ENCODE results near the gene ZNF791.
A peak's percentile ranks its signal among the peaks of the same experiment; 100 is the strongest.
"Not testable (repeated sequence)": the region's sequence is repeated elsewhere in the genome, so short reads cannot be mapped to it uniquely, and the experiment has no call there.

ZNF791 gene

DNA sequence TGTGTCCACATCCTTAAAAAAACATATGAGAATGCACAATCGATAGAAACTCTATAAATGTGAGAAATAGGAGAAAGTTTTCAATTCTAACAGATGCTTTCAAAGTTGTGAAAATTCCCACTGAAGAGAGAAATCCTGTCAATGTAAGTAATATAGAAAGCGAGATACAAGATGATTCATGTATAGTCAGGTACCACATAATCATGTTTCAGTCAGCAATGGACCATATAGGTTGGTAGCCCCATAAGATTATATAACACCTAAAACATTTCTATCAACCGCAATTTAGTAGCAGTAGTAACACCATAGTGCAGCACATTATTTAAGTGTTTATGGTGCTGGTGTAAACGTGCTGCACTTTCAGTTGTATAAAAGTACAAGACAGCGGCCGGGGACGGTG lies 18.5 kb downstream of the ZNF791 start:
- DNase-seq (ENCODE audit: low read depth), result no peak

DNA sequence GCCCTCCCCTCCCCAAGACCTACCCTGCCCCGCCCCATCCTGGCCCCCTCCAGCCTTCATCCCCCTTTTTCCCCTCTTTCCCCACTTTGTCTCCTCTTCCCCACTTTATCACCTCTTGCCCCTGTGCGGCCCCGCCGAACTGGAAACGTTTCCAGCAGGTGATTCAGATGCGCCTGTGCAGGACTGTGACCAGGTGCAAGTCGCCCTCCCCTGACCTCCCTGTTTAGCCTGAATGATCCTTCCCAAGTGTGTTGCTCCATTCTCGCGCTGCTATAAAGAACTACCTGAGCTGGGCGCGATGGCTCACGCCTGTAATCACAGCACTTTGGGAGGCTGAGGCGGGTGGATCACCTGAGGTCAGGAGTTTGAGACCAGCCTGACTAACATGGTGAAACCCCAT lies 25.9 kb downstream of the ZNF791 start:
- no peak for DNase-seq (ENCODE audit: low read depth)

DNA sequence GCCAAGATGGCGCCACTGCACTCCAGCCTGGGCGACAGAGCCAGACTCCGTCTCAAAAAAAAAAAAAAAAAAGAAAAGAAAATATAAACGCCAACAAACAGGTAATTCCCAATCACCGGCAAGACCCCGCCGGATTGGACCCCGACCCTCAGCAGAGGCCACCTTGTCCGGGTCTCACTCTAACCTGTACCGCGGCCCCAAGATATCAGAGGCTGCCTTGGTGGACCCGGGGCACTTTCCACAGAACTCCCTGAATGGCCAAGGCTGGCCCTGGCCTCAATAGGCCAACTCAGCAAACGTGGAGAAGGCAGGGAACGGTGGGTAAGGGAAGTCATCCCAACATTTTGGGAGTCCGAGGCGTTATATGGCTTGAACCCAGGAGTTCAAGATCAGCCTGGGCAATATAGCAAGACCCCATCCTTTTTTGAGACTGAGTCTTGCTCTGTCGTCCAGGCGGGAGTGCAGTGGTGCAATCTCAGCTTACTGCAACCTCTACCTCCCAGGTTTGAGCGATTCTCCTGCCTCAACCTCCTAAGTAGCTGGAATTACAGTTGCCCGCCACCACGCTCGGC lies 28.0 kb downstream of the ZNF791 start:
- no peak for DNase-seq (ENCODE audit: low read depth)

DNA sequence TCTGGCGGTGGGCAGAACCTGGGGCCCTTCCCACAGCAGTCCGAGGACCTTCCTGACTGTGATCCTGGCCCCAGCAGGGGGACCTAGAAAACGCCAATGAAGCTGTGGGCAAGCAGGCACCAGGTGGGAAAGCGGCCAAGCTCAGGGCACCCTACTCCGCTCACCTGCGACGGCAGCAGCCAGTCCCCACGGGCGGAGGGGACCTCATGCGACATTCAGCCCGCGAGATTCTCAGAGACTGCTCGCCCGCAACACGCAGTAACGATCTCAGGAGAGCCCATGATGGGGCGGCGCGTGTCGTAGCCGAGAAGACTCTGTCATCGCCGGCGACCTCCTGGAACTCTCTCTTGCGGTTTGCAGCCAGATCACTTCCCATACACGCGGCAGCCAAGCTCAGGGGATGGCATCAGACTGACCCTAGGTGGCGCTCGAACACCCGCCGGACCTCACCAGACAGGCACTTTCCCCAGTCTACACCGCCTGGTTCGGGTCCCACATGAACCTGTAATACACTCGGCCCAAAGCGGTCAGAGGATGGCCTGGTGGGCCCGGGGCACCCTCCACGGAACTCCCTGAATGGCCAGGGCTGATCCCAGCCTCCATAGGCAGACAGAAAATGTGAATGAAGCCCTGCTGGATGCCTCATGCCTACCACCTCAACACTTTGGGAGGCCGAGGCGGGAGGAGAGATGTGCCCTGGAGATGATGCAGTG lies 29.3 kb downstream of the ZNF791 start:
- peak; percentile 82 for DNase-seq (ENCODE audit: low read depth)

DNA sequence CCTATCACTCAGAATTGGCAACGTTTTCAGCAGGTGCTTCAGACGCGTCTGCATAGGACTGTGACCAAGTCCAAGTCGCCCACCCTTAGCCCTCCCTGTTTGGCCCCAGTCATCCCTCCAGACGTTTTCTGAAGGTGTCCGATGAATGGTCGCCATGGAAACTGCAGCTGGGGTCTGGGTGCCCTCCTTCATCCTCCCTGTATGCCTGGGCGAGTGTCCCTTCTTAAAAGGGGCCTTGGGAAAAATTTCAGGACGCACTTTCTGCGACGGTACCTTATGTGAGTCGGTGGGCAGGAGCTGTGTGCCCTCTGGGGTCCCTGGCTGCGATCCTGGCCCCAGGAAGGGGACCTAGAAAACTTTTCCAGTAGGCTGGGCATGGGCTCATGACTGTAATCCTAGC lies 30.7 kb downstream of the ZNF791 start:
- no peak for DNase-seq (ENCODE audit: low read depth)

DNA sequence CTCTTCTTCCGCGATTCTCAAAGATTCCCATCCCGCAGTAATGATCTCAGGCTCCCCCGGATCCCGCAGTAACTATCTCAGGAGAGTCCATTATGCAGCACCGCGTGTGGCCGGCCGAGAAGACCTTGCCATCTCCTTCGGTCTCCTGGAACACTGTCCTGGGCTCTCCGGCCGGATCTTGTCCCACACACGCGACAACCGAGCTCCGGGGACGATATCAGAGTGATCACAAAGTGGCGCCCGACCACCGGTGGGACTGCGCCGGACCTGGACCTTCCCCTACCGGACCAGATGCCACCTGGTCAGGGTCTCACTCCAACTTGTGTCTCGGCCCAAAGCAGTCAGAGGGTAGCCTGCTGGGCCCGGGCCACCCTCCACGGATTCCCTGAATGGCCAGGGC lies 31.8 kb downstream of the ZNF791 start:
- no peak for DNase-seq (ENCODE audit: low read depth)

DNA sequence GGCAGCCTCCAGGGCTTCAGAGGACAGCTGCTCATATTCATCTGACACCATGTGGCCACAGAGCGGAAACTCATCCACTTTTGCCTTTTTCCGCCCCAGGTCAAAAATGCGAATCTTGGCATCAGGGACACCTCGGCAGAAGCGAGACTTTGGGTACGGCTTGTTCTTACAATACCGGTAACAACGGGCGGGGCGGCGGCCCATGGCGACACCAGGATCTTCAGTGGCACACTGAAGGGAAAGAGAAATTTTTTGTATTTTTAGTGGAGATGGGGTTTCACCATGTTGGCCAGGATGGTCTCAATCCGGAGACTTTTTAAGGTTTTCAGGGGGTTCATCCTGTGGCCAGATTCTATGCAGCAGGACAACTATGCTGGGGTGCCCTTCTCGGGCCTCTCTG lies 33.0 kb downstream of the ZNF791 start:
- DNase-seq (ENCODE audit: low read depth), result not testable (repeated sequence)

DNA sequence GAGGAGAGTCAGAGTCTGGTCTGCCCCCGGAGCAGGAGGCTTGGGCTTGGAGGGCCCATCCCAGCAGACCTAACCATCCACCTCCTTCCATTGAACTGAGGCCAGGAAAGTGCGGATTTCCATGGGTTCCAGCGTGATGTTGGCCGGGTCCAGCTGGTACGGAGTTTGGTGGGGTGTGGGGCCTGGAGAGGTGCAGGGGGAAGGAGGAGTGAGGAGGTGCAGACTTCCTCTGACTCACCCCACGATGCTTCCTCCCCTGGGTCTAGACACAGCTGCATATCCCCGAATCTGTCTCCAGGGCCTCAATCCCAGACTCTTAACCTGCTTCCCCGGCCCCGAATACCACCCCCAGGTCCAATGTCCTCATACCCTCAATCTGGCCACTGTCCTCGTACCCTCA lies 35.8 kb downstream of the ZNF791 start:
- no peak for DNase-seq (ENCODE audit: low read depth)

DNA sequence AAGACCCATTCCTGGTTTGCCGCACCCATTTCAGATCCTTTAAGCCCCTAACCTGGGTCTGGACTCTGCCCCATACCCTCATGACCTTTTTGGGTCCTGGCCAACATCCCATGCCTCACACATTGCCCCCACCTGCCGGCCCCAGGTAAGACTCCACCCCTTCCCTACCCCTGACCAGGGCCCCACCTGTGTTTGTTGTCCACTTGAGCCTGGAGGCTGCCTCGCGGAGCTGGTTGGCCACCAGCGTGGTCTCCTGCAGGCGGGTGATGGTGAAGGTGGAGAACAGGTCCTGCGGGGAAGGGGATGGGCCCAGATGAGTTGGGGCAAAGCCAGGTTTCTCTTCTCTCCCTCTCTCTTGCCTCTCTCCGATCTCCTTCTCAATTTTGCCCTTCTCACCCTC lies 36.3 kb downstream of the ZNF791 start:
- DNase-seq (ENCODE audit: low read depth), result no peak

DNA sequence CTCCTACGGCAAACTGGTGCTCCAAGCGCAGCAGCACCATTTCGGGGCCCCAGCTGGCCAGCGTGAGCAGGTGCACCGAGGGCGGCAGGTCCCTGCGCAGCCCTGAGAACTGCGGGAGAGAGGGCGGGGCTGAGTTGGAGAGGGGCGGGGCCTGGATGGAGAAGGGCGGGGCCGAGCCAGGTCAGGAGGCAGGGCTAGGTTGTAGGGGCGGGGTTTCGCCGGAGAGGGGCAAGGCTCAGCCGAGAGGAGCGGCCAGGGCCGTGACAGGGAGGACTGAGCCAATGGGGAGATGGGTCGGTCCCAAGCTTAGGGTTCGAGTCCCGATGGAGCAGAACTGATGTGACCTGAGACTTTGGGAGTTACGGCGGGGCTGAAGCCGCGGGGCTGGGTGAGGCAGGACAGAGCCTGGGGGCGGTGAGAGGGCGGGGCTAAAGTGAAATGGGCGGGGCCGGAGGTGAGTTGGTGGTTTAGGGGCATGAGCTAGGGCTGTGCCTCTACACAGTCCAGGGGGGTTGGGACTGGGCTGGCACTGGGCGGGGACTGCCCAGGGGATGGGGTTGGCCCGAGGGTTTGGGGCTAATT lies 36.9 kb downstream of the ZNF791 start:
- no peak for DNase-seq (ENCODE audit: low read depth)

DNA sequence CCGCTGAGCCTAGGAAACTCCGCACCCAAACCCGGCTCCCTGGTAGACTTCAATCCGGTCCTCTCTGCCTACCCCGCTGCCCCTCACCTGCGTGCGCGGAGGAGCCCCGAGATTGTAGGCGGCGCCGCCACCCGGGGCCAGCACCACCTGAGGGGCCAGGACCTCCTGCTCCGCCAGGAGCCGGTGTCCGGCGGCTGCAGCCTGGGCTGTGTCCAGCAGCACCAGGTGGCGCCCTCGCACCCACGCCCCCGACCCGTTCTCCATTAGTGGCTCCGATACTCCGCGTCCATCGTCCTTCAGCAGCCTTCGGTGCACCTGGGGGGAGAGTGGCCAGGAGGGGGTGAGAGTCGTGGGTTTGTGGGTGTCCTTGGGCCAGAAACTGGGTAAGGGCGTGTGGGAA lies 37.4 kb downstream of the ZNF791 start:
- DNase-seq (ENCODE audit: low read depth), result no peak

DNA sequence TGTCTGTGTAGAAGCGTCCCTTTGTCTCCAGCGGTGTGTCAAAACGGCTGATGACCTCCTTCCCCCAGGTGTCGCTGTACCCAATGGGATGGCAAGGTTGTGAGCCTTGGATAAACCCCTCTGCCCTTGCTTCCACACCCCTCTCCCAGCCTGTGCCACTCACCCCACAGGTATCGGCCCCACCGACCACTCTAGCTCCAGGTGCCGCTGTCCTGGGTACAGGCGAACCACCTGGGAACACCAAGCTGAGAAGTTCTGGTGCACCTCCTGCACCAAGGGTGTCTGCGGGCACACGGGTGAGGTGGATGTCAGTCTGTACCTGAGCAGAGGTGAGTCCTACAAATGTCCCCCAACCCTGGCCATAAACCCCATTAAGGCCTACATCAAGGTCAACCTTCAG lies 39.2 kb downstream of the ZNF791 start:
- DNase-seq (ENCODE audit: low read depth), result no peak

DNA sequence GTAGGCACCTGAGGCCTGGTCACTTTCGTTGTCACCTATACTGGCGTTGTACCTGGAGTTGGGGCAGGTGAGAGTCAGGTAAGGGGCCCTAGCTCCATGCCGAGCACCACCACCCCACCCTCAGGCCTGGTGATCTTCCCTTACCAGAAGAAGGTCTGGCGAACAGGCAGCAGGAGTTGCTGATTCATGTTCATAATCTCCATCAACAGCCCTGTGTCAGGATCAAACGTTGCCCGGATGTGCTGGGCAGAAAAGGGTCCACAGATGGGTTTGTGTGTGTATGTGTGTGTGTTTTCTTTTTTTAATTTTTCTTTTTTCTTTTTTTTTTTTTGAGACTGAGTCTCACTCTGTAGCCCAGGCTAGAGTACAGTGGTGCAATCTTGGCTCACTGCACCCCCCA lies 41.5 kb downstream of the ZNF791 start:
- DNase-seq (ENCODE audit: low read depth), result no peak

DNA sequence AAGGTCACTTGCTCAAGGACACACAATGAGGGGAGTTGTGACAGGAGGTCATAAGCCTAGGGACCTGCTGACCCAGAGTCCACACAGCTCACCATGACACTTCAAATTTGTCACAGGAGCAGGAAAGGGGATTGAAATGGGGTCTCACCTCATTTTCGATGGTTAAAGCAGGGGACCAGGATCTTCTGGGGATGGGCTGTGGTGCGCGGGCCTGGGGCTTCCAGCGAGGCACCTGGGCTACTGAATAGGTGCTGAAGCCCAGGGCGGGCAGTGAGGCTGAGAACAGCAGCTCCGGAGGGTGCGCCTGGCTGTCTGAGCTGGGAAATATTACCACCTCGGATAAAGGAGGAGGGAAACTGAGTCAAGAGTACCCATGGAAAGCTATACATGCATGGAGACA lies 44.8 kb downstream of the ZNF791 start:
- DNase-seq (ENCODE audit: low read depth), result no peak

DNA sequence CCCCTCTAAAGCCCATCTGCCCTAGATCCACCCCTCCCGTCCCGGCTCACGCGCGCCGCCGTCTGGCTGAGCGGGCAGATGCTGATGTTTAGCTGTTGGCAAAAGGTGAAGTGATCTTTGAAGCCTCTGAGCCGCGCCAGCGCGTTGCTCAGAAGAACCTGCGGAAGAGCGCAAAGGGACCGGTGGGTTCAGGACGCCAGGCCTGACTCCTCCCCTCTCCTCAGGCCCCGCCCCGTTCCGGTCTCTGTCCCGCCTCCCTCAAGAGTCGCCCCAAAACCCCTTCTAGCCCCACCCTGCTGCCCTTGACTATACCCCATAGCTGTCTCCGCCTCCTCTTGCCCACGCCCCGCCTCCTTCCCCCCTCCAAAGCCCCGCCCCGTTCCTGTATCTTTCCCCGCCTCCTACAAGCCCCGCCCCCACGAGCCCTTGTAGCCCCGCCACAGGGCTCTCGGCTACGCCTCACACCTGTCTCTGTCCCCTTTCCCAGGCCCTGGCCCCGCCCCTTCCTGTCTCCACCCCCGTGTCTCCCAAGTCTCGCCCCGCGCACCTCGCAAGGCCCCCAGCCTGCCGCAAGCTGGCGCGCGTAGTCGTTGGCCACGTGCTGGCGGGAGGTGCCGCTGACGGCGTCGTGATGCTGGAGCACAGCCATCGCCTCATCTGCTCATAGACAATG lies 46.3 kb downstream of the ZNF791 start:
- DNase-seq (ENCODE audit: low read depth), result no peak

DNA sequence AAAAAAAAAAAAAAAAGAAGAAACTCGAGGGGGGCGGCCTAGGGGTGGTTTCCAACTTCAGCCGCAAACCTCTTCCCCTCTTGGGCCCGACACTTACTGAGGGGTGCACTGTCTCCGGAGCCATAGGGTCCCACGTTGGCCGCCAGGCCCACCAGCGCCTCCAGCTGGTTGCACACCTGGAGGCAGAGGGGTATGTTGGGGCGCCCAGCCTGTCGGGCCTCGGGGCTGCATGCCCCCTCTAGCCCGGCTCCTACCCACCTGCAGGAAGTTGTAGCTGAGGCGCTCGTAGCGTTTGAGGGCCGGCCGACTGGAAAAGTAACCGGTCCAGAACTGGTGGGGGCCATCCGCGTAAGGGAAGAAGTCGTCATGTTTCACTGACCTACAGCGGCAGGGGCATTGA lies 47.2 kb downstream of the ZNF791 start:
- no peak for DNase-seq (ENCODE audit: low read depth)

DNA sequence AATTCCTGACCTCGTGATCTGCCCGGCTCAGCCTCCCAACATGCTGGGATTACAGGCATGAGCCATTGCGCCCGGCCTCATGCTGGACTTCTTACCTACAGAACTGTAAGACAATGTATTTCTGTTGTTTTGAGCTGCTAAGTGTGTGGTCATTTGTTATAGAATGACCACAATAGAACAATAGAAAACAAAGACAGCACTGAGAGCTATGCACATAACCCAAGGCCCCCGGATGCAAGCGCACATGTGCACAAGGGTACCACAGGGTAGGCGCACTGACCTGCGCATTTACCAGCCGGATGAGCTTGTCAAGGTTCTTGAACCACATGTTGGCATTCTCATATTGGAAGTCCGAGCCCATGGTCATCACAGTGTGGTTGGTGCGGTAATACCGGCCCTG lies 50.3 kb downstream of the ZNF791 start:
- no peak for DNase-seq (ENCODE audit: low read depth)

DNA sequence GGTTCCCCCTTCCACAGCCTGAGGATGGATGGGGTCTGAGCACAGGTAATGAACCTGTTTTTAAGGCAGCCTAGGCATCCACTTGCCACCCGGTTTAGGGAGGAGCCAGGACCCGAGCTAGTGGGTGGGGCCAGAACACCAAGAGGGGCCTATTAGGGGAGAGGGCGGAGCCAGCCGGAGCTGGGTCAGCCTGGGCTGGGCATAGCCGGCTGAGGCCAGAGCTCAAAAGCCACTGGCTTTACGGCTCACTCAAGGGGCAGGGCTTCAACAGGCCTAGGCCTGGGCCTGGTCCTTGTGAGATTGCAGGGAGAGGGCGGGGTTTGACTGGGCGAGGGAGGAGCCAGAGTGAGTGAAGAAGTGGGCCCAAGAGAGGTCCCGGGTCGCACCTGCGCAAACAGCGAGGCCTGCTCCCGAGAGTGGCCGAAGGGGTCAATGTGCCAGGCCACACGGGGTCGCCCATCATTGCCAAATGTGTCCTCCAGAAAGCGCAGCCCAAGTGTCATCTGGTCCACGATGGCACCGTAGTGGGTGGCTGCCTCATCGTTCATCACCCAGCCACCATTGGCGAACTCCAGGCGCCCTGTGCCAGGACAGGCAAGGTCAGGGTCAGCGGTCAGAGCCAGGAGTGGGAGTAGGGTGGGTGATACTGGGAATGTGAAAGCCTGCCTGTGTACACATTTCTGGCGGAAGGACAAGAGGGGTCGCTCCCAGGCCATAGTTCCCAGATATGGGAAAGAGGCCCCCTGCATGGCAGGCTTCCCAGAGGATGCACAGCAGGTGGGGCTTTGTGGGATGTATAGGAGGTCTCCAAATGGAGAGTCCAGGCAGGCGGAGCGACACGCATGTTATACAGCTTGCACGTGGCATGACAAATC lies 53.9 kb downstream of the ZNF791 start:
- no peak for DNase-seq (ENCODE audit: low read depth)

DNA sequence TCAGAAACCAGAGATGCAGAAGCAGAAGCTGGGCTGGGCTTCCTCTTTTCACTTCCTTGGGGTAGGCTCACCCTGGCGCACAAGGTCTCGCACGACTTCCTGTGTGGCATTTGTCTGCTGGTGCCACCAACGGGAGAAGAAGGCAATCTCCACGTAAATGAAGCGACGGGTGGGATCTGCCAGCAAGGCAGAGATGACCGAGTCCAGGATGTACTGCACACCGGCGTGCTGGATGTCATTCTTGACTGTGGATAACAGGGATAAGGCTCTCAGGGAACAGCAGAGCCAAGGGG lies 54.5 kb downstream of the ZNF791 start:
- DNase-seq (ENCODE audit: low read depth), result no peak

DNA sequence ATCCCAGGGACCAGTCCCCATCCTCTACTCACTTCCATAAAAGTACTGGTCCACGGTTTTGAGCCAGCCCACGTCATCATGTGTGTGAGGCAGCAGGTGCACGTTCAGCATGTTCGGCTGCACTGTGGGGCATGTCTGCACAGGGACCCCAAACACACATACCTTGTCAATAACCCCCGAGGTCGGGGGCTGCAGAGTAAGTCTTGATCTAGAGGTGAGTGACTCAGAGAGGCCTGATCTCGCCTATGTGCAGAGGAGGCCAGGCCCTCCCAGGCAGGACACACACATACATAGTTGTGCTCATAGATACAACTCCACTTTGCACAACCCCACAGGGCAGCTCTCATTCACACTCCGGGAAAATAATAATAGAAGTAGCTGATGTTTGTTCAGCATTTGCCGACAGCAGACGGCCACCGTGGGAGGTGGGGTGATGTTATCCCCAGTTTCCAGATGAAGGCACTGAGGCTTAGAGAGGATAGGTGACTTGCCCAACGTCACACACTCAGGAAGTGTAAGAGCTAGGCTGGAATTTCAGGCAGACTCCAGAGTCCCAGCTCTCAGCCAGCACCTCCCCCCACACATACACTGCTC lies 55.0 kb downstream of the ZNF791 start:
- DNase-seq (ENCODE audit: low read depth), result no peak

DNA sequence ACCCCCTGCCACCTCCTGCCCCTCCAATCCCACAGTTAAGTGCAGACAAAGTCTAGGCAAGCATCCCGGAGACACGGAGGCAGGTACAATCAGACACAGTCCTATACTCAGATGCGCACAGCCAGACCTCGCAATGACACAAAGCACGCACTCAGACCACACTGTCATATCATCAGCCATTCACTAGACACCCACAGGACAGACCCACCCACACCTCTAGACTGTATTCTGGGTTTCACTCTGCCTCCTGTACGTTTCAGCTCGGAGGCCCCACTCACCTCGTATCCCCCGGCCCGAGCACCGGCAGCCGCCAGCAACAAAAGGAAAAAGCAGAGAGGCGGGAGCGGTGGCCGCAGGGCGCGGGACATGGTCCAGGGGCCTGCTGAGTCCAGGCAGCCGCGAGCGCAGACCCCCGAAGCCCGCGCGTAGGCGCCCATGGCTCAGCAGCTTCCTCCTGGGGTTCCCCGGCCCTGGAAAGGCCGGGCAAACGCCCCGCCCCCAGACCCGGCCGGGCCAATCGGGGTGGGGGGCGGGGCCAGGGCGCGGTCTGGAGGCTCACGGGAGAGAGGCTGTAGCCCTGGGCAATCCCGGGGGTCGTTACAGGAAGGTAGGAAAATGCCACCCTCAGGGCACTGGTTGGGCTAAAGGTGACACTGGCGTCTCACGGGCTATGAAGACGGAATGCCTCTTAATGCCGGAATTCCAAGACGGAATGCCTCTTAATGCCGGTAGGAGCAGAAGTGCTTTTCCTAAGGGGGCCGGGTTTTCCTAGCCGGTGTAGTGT lies 55.7 kb downstream of the ZNF791 start, which contains the start of the genes MAN2B1 and WDR83:
Gene MAN2B1 (minus strand): TSS at position 478 of the 784 bp plus-strand sequence. CDS start 41 bp downstream, at position 437.
Gene WDR83 (plus strand): TSS at position 543 of the 784 bp plus-strand sequence. CDS start 2,984 bp downstream, outside the sequence.
- DNase-seq (ENCODE audit: low read depth), result peak; percentile 72
